Astrocyte of the cerebellum (primary cell): ENCODE measurements around the gene IL1RN.

ENCODE experiments used
- DNase-seq: peaks from one replicate; pipeline ENCODE4 v3.0.0-alpha.2; 2011; ENCODE audit warnings: low read depth
- H3K4me3 ChIP-seq: 2 replicates; pipeline ENCODE4 v1.5.1; 2011; ENCODE audit warnings: mild to moderate bottlenecking, low read depth, low read length, moderate library complexity
- in situ Hi-C: cut with HindIII; loops from 2 replicates; pipeline ENCODE4 v1.10.0; 2017; ENCODE audit warnings: low sequenced_read_pairs
- TF ChIP-seq, protein P1 (sequence below): IDR thresholded peaks from 2 replicates; pipeline ENCODE4 v1.5.1; 2012; ENCODE audit warnings: low read length, low read depth, moderate library complexity, mild to moderate bottlenecking; ENCODE audit errors: missing control alignments

IL1RN gene

DNA sequence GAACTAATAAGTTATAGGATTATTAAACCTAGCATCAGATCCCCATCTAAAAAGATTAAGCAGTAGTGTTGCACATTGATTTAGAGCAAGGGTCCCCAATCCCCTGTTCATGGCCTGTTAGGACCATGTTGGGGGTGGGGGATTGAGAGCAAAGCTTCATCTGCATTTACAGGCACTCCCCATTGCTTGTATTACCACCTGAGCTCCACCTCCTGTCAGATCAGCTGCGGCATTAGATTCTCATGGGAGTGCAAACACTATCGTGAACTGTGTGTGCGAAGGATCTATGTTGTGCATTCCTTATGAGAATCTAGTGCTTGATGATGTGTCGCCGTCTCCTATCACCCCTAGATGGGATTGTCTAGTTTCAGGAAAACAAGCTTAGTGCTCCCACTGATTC, 27.9 kb downstream of the IL1RN start:
- H3K4me3 ChIP-seq, result no peak overlapping the region
- TF ChIP-seq, protein P1, sequence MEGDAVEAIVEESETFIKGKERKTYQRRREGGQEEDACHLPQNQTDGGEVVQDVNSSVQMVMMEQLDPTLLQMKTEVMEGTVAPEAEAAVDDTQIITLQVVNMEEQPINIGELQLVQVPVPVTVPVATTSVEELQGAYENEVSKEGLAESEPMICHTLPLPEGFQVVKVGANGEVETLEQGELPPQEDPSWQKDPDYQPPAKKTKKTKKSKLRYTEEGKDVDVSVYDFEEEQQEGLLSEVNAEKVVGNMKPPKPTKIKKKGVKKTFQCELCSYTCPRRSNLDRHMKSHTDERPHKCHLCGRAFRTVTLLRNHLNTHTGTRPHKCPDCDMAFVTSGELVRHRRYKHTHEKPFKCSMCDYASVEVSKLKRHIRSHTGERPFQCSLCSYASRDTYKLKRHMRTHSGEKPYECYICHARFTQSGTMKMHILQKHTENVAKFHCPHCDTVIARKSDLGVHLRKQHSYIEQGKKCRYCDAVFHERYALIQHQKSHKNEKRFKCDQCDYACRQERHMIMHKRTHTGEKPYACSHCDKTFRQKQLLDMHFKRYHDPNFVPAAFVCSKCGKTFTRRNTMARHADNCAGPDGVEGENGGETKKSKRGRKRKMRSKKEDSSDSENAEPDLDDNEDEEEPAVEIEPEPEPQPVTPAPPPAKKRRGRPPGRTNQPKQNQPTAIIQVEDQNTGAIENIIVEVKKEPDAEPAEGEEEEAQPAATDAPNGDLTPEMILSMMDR, result no peak
- in situ Hi-C loops, result loop anchor here (5.0 kb wide), 1 partner anchor 77 kb away; no protein-coding TSS in a partner anchor
- DNase-seq, result no peak

DNA sequence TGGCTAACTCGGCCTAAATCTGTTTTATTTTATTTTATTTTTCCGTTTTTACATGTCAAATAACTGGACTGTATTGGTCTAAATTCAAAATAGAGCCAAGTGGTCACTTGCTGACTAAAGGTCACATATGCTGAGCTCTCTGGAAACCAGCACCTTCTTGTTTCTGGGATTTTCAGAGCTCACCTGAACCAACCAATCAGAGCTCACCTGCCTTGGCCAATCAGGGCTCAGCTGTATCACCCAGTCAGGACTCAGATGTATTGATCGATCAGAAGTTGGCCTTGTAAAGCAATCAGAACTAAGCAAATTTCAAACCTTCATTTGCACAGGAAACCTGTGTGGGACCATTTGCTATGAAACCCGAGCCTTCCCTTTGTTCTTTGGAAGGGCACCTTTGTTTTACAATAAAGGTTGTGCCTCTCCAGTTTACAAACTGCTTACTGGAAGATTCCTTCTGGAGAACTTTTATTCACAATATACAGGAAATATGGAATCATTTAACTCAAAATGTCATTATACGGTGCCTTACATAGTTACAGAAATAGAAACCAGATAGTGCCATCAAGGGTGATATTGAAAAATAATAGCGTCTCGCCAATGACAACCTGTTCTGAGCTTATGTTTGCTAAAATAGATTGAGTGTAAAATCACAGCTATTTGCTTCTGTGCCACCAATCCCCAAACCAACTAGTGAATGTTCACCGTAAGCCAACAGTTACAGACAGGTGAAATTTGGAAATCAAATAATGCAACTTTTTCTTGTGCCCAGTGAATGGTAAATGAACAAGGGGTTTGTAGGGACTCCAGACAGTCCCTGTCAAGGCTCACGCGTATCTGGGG, 29.1 kb downstream of the IL1RN start:
- in situ Hi-C loops, result loop anchor here (5.0 kb wide), 1 partner anchor 76 kb away; no protein-coding TSS in a partner anchor
- H3K4me3 ChIP-seq, result peak overlapping the region; percentile 49
- TF ChIP-seq, protein P1, result no peak

DNA sequence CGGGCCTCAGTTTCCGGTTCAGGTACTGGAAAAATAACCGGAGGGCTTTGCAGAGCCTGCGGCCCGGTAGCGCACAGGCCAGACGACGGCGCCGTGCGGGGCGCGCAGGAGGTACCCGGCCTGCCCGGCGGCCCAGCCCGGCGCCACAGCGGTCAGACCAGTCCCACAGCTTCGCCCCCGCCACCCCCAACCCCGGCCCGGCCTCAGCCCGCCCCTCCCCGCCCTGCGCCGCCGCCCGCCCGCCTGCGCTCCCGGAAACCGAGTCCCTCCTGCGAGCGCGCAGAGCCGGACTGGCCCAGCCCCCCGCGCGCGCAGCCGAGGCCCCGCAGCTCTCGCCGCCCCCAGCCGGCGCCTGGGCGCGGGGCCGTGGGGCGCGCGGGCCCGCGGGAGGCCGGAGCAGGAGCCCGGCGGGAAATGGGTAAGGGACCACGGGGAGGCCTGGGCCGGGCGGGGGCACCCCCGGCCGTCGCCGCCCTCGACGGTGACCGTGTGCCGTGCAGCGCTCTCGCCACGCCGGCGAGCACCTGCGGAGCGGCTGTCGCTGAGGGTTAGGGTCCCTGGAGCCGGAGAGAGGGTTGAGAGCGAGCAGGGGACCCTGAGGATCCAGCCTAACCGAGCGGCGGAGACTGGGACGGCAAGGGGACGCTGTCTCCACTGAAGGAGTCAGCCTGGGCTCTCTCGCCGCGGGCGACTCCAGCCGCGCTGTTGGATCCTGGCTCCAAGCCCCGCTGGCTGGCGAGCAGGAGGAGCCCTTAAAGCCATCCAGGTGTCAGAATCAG, 29.9 kb downstream of the IL1RN start:
- in situ Hi-C loops, result loop anchor here (5.0 kb wide), 1 partner anchor 75 kb away; no protein-coding TSS in a partner anchor
- TF ChIP-seq, protein P1, result no peak
- peak overlapping the region; percentile 49 for H3K4me3 ChIP-seq
- DNase-seq, result no peak

More for the DNA sequence above, 29.1 kb downstream of the IL1RN start:
- no peak for DNase-seq

DNA sequence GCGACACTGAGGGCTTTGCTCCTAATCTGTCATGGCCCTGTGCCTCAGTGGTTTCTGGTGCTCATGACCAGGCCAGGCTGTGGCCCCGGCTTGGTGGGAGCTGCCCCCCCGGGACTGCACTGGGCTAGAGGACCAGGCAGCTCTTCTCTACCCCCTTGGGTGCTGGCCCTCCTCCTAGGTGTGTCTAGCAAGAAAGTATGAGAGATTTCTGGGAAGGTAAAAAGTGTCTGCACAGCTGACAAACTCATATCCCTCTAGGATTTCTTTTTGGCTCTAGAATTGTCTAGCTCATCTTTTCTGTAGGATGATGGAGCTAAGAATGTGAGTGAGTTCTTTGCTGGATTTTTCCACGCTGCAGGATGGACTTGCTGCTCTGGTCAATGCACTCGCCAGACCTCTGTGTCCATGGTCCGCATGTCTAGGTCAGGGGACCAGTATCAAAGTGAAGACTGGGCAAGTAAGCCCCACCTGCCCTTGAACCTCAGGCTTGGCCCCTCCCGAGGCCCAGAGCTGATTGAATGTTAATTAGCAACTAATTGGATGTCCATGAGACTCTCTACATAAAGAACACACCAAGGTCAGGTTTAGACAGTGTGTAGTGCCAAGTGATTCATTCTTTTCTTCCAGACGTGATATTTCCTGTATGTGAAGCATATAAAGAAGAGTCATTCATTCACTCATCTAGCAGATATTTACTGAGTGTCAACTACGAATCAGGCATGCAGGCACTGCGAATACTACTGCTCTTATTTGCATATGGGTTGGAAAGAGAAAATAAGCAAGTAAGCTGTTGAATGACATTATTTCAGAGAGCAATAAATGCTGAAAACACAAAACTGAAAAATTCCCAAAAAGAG, 30.7 kb downstream of the IL1RN start:
- DNase-seq, result no peak
- in situ Hi-C loops, result loop anchor here (5.0 kb wide), 1 partner anchor 74 kb away; no protein-coding TSS in a partner anchor
- TF ChIP-seq, protein P1, result no peak
- peak overlapping the region; percentile 49 for H3K4me3 ChIP-seq

DNA sequence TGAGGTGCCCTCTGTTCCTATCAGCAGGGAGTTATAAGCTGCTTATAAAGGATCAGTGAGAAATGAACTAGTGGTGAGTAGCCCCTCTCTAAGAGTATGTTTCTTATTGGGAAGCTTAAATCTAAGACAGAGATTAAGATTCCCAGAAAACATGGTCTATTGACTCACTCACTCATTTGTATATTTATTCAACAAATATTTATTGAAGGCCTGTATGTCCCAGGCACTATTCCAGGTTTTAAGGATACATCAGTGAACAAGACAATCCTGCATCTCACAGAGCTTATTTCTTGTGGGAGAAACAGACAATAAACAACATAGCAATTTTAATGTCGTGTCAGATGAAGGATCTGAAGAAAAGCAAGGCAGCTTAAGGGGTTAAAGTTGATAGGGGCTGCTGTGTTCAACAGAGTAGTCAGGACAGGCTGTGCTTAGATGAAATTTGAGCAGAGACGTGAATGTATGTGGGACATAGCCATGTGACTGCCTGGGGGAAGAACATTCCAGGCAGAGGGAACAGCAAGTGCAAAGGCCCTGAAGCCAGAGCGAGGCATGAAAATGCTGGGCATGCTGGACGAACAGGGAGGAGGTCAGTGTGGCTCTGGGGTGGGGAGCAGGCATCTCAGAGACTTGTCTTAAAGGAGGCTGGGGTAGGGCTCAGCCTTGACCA, 31.6 kb downstream of the IL1RN start:
- in situ Hi-C loops, result loop anchor here (5.0 kb wide), 1 partner anchor 73 kb away; no protein-coding TSS in a partner anchor
- no peak overlapping the region for H3K4me3 ChIP-seq
- no peak for DNase-seq
- TF ChIP-seq, protein P1, result no peak
